ENCODE data around the gene PTCHD4.

- no peak for TF ChIP-seq EP300 (IDR thresholded peaks at IDR 0.05)
- no peak for TF ChIP-seq CTCF (IDR thresholded peaks at IDR 0.05)
- TF ChIP-seq POLR2A (IDR thresholded peaks at IDR 0.05), result no peak
Measured at GRCh38 chr6:48141975-48142374, 31.0 kb upstream of the PTCHD4 start.

Data from tibial nerve (tissue), 4 donors.